Mesenchymal stem cell (in vitro differentiated cells and primary cell): ENCODE results near the gene TMEM108.

Source experiments
- DNase-seq: peaks from one replicate; pipeline ENCODE4 v3.0.0-alpha.2; 2013
- H2AFZ ChIP-seq: one replicate; pipeline ENCODE4 v1.6.1; 2013; ENCODE audit warnings: low read depth, mild to moderate bottlenecking, control low read depth, inconsistent platforms, low read length, moderate library complexity
- H2AK5ac ChIP-seq: 2 replicates; pipeline ENCODE4 v1.6.1; 2013; ENCODE audit warnings: low read length, moderate library complexity, mild to moderate bottlenecking, inconsistent platforms; ENCODE audit not compliant: severe bottlenecking
- H2BK120ac ChIP-seq: one replicate; pipeline ENCODE4 v1.6.1; 2013; ENCODE audit warnings: low read depth, mild to moderate bottlenecking, inconsistent platforms, low read length, moderate library complexity
- H2BK12ac ChIP-seq, 2 experiments: one replicate each; pipeline ENCODE4 v1.6.1; 2013; ENCODE audit warnings: inconsistent platforms in 2 of 2, low read length in 2 of 2, mild to moderate bottlenecking in 2 of 2, moderate library complexity in 2 of 2, control low read depth in 1 of 2
- H2BK15ac ChIP-seq: one replicate; pipeline ENCODE4 v1.6.1; 2013; ENCODE audit warnings: mild to moderate bottlenecking, low read depth, inconsistent platforms; ENCODE audit not compliant: poor library complexity, severe bottlenecking
- H2BK5ac ChIP-seq: 2 replicates; pipeline ENCODE4 v1.6.1; 2013; ENCODE audit warnings: low read depth, mild to moderate bottlenecking, low read length, control low read depth, inconsistent platforms; ENCODE audit not compliant: poor library complexity, severe bottlenecking
- H3K14ac ChIP-seq, 2 experiments: one replicate each; pipeline ENCODE4 v1.6.1; 2013; ENCODE audit warnings: inconsistent platforms in 2 of 2, low read length in 2 of 2, control low read depth in 1 of 2, mild to moderate bottlenecking in 1 of 2, moderate library complexity in 1 of 2
- H3K18ac ChIP-seq, 2 experiments: one replicate each; pipeline ENCODE4 v1.6.1; 2013; ENCODE audit warnings: inconsistent platforms in 2 of 2, low read length in 2 of 2, control low read depth in 1 of 2, low read depth in 1 of 2, mild to moderate bottlenecking in 1 of 2
- H3K23ac ChIP-seq, 2 experiments: one replicate each; pipeline ENCODE4 v1.6.1; 2013; ENCODE audit warnings: inconsistent platforms in 2 of 2, low read length in 2 of 2, mild to moderate bottlenecking in 2 of 2, moderate library complexity in 2 of 2, control low read depth in 1 of 2
- H3K27ac ChIP-seq: 2 replicates; pipeline ENCODE4 v1.5.1; 2013; ENCODE audit warnings: mild to moderate bottlenecking, moderate library complexity, low read length, control low read depth, inconsistent platforms; ENCODE audit not compliant: poor library complexity, severe bottlenecking
- H3K27me3 ChIP-seq, 2 experiments: 2 replicates each; pipeline versions ENCODE4 v1.6.1 to v1.7.0; 2013; ENCODE audit warnings: low read length in 2 of 2, mild to moderate bottlenecking in 2 of 2, moderate library complexity in 2 of 2, control low read depth in 1 of 2, inconsistent platforms in 1 of 2; ENCODE audit not compliant: control insufficient read depth in 1 of 2, insufficient read depth in 1 of 2
- H3K36me3 ChIP-seq, 2 experiments: 2 replicates each; pipeline versions ENCODE4 v1.6.1 to v1.7.0; 2013; ENCODE audit warnings: low read length in 2 of 2, control low read depth in 1 of 2, inconsistent platforms in 1 of 2, low read depth in 1 of 2, mild to moderate bottlenecking in 1 of 2; ENCODE audit not compliant: insufficient read depth in 2 of 2, control insufficient read depth in 1 of 2
- H3K4ac ChIP-seq, 2 experiments: one replicate each; pipeline ENCODE4 v1.6.1; 2013; ENCODE audit warnings: inconsistent platforms in 2 of 2, low read length in 2 of 2, mild to moderate bottlenecking in 2 of 2, moderate library complexity in 2 of 2, control low read depth in 1 of 2, low read depth in 1 of 2
- H3K4me1 ChIP-seq: 2 replicates; pipeline ENCODE4 v1.6.1; 2013; ENCODE audit warnings: low read depth, low read length, control low read depth; ENCODE audit not compliant: control insufficient read depth, insufficient read depth
- H3K4me2 ChIP-seq: 2 replicates; pipeline ENCODE4 v1.6.1; 2013; ENCODE audit warnings: low read length, mild to moderate bottlenecking, inconsistent platforms; ENCODE audit not compliant: poor library complexity, severe bottlenecking
- H3K4me3 ChIP-seq, 2 experiments: 2 replicates each; pipeline versions ENCODE4 v1.5.1 to v1.7.0; 2013; ENCODE audit warnings: low read length in 2 of 2, mild to moderate bottlenecking in 2 of 2, control low read depth in 1 of 2, low read depth in 1 of 2; ENCODE audit not compliant: insufficient read depth in 1 of 2
- H3K79me1 ChIP-seq: replicated peaks from 2 replicates; pipeline ENCODE4 v1.6.1; 2013; ENCODE audit warnings: mild to moderate bottlenecking, control low read depth, low read length, inconsistent platforms; ENCODE audit not compliant: poor library complexity, severe bottlenecking
- H3K9ac ChIP-seq: 2 replicates; pipeline ENCODE4 v1.7.0; 2013; ENCODE audit warnings: mild to moderate bottlenecking, low read length, moderate library complexity
- H3K9me3 ChIP-seq: 2 replicates; pipeline ENCODE4 v1.7.0; 2013; ENCODE audit warnings: mild to moderate bottlenecking, low read length; ENCODE audit not compliant: control insufficient read depth
- H4K8ac ChIP-seq: one replicate; pipeline ENCODE4 v1.6.1; 2013; ENCODE audit warnings: inconsistent platforms, mild to moderate bottlenecking, low read length, moderate library complexity
- H4K91ac ChIP-seq: one replicate; pipeline ENCODE4 v1.6.1; 2013; ENCODE audit warnings: mild to moderate bottlenecking, low read length, inconsistent platforms
- WGBS: methylation state at CpG from one replicate; pipeline ENCODE4 v1.1.7; 2013; ENCODE audit warnings: mixed read lengths; 5-methylcytosine and 5-hydroxymethylcytosine counted together

Gene TMEM108

GRCh38 chr3:133270631-133271030 is 232.4 kb downstream of the TMEM108 start:
- peaks cover 0 to 3% of the 10 kb centered on the region in 2 experiments for H3K27me3 ChIP-seq
- no peaks in the 10 kb centered on the region for H3K9me3 ChIP-seq
- no peaks in the 10 kb centered on the region for H3K79me1 ChIP-seq
- H2BK120ac ChIP-seq: no peak overlapping the region
- H4K91ac ChIP-seq: no peak overlapping the region
- WGBS: 58% methylated on average over 1 of the region's 1 CpG
- no peak overlapping the region for H2AFZ ChIP-seq
- no peak overlapping the region for H3K18ac ChIP-seq
- H3K23ac ChIP-seq: no peak overlapping the region
- no peak overlapping the region for H2BK12ac ChIP-seq
- H3K4me1 ChIP-seq: no peaks in the 10 kb centered on the region
- H3K9ac ChIP-seq: no peak overlapping the region
- no peak overlapping the region for H3K27ac ChIP-seq
- H2BK5ac ChIP-seq: no peak overlapping the region
- no peak overlapping the region for H3K4me2 ChIP-seq
- H3K36me3 ChIP-seq: no peaks in the 10 kb centered on the region
- H4K8ac ChIP-seq: no peak overlapping the region
- no peak overlapping the region for H3K4ac ChIP-seq
- H2AK5ac ChIP-seq: no peak overlapping the region
- H3K4me3 ChIP-seq: no peak overlapping the region
- no peak for DNase-seq
- H2BK15ac ChIP-seq: no peak overlapping the region
- H3K14ac ChIP-seq: no peak overlapping the region

DNA sequence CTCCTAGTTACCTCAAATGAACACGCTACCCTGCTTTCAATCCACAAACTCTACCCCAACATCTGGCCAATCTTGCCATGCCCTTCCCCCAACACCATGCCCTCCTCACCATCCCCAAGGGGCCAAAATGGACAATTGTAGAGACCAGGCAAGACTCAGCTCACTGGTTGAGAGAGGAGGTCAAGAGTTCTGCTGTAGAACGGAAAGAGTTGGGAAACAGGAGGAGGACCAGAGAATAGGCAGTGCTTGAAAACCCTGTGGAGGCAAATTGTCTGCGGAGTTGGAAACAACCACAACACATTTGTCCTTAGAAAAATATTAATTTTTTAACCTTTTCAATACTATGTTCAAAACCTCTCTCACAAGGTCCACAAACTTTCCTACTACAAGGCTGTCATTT is 232.9 kb downstream of the TMEM108 start:
- no peaks in the 10 kb centered on the region for H3K36me3 ChIP-seq
- no peak overlapping the region for H2AK5ac ChIP-seq
- H3K9ac ChIP-seq: no peak overlapping the region
- no peaks in the 10 kb centered on the region for H3K9me3 ChIP-seq
- H3K4ac ChIP-seq: no peak overlapping the region
- no peak overlapping the region for H3K18ac ChIP-seq
- H3K23ac ChIP-seq: no peak overlapping the region
- no peak overlapping the region for H2BK12ac ChIP-seq
- no peak overlapping the region for H2AFZ ChIP-seq
- peaks cover 0 to 3% of the 10 kb centered on the region in 2 experiments for H3K27me3 ChIP-seq
- no peak overlapping the region for H2BK120ac ChIP-seq
- no peak overlapping the region for H4K91ac ChIP-seq
- H3K27ac ChIP-seq: no peak overlapping the region
- no peak overlapping the region for H3K14ac ChIP-seq
- H3K79me1 ChIP-seq: no peaks in the 10 kb centered on the region
- H3K4me3 ChIP-seq: no peak overlapping the region
- H2BK5ac ChIP-seq: no peak overlapping the region
- no peak overlapping the region for H4K8ac ChIP-seq
- no peaks in the 10 kb centered on the region for H3K4me1 ChIP-seq
- no peak overlapping the region for H2BK15ac ChIP-seq
- no peak overlapping the region for H3K4me2 ChIP-seq
- no peak for DNase-seq
- WGBS: 73% methylated on average over 3 of the region's 3 CpGs

DNA sequence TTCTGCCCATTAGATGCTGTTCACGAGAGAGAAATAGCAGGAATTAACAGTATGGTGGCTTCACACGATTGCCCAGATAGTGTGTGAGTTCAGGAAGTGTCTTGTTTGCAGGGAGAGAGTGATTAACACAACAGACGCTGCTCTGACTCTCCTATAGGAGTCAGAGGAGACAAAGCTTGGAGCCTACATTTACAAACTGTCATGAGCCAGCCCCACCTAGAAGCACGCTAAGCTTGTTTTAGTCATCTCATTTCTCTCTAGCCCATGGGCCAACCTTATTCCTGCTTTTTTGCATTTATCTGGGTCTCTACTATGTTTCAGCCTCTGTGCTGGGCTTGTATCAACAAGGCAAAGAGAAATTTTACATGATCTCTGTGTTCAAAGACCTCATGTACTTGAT is 233.3 kb downstream of the TMEM108 start:
- Histone ChIP-seq H2AFZ (no peak overlapping the region), H3K23ac (no peak overlapping the region), H3K14ac (no peak overlapping the region), H4K8ac (no peak overlapping the region), H3K9me3 (no peaks in the 10 kb centered on the region), H2BK120ac (no peak overlapping the region), H3K27ac (no peak overlapping the region), H3K27me3 (peaks cover 0 to 3% of the 10 kb centered on the region in 2 experiments), H3K4ac (no peak overlapping the region), H4K91ac (no peak overlapping the region), H3K79me1 (no peaks in the 10 kb centered on the region), H2BK15ac (no peak overlapping the region), H3K4me2 (no peak overlapping the region), H3K36me3 (no peaks in the 10 kb centered on the region), H3K9ac (no peak overlapping the region), H2AK5ac (no peak overlapping the region), H2BK5ac (no peak overlapping the region), H3K18ac (no peak overlapping the region), H2BK12ac (no peak overlapping the region), H3K4me3 (no peak overlapping the region), H3K4me1 (no peaks in the 10 kb centered on the region)
- WGBS: 41% methylated on average over 4 of the region's 4 CpGs
- DNase-seq: no peak

DNA sequence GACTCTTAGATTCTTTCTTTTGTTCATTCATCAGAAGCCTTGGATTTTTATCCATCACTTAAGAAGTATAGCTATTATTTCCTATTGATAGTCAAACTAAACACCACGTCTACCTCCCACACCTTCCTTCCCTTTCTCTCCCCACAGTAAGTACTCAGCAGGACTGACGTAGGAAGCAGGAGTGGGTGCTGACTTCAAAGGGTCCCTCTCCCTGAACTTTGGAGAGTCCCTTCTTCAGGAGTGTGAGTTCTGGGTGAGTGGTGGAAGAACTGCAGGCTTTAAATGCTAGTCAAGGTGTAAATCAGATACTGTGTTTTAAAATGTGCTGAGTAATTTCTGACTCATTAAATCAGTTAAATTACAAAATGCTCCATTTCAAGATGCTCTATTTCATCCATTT is 235.2 kb downstream of the TMEM108 start:
- no peak for DNase-seq
- no peaks in the 10 kb centered on the region for H3K4me1 ChIP-seq
- H4K8ac ChIP-seq: no peak overlapping the region
- no peaks in the 10 kb centered on the region for H3K79me1 ChIP-seq
- no peaks in the 10 kb centered on the region for H3K36me3 ChIP-seq
- H3K14ac ChIP-seq: no peak overlapping the region
- H3K18ac ChIP-seq: no peak overlapping the region
- no peak overlapping the region for H2BK120ac ChIP-seq
- H3K4me3 ChIP-seq: no peak overlapping the region
- H2AFZ ChIP-seq: no peak overlapping the region
- no CpG with 5 or more reads among the region's 2 CpGs for WGBS
- no peaks in the 10 kb centered on the region for H3K27me3 ChIP-seq
- H3K9ac ChIP-seq: no peak overlapping the region
- no peak overlapping the region for H2BK15ac ChIP-seq
- H3K23ac ChIP-seq: no peak overlapping the region
- H2AK5ac ChIP-seq: no peak overlapping the region
- H2BK12ac ChIP-seq: no peak overlapping the region
- no peak overlapping the region for H3K4ac ChIP-seq
- no peak overlapping the region for H2BK5ac ChIP-seq
- no peak overlapping the region for H3K27ac ChIP-seq
- H4K91ac ChIP-seq: no peak overlapping the region
- H3K4me2 ChIP-seq: no peak overlapping the region
- no peaks in the 10 kb centered on the region for H3K9me3 ChIP-seq
